Measurements from ENCODE around the gene REEP1.

GRCh38 chr2:86185517-86186212 lies 151.8 kb downstream of the REEP1 start:
- TF ChIP-seq CTCF (IDR thresholded peaks at IDR 0.05) (no peak), POLR2A (IDR thresholded peaks at IDR 0.05) (no peak), POLR2AphosphoS5 (IDR thresholded peaks at IDR 0.05) (no peak)

All from suprapubic skin (tissue), 4 donors.